GM12892 (cell line): ENCODE data around the gene AAK1.

Experiments
- DNase-seq: peaks from one replicate; pipeline ENCODE4 v3.0.0; 2011; ENCODE audit not compliant: insufficient read length
- FAIRE-seq: peaks from 2 replicates; lab custom pipeline; 2011; peaks lifted over from hg19 to GRCh38; lab: Jason Lieb, UNC
- POLR2A ChIP-seq: IDR thresholded peaks from 2 replicates; pipeline ENCODE4 v1.6.1; 2011; ENCODE audit warnings: low read depth, low read length, control low read depth
- POLR2AphosphoS5 ChIP-seq: IDR thresholded peaks from 2 replicates; pipeline ENCODE4 v1.6.1; 2011; ENCODE audit warnings: low read depth, low read length, control low read depth
- TAF1 ChIP-seq: IDR thresholded peaks from 2 replicates; pipeline ENCODE4 v1.6.1; 2011; ENCODE audit warnings: low read depth, mild to moderate bottlenecking, control low read depth, low read length, borderline replicate concordance

The AAK1 gene

GRCh38 chr2:69538872-69539548 is 104.5 kb downstream of the AAK1 start:
- DNase-seq (no peak), FAIRE-seq (no peak)

GRCh38 chr2:69538249-69538648 is 105.3 kb downstream of the AAK1 start:
- FAIRE-seq (no peak), DNase-seq (no peak)
- TF ChIP-seq POLR2A (no peak), TAF1 (no peak)

More at GRCh38 chr2:69538872-69539548, 104.5 kb downstream of the AAK1 start:
- TF ChIP-seq POLR2A (no peak), TAF1 (no peak), POLR2AphosphoS5 (no peak)

- DNase-seq (no peak), FAIRE-seq (peak; percentile 27)
- TF ChIP-seq TAF1 (no peak), POLR2A (no peak), POLR2AphosphoS5 (no peak)
These were observed 107.7 kb downstream of the AAK1 start for GRCh38 chr2:69535817-69536241.

- DNase-seq (no peak), FAIRE-seq (no peak)
- TF ChIP-seq POLR2A (no peak), POLR2AphosphoS5 (no peak), TAF1 (no peak)
These were observed 112.4 kb downstream of the AAK1 start for GRCh38 chr2:69531186-69531585.

GRCh38 chr2:69529480-69529879 is 114.1 kb downstream of the AAK1 start:
- FAIRE-seq: no peak
- no peak for DNase-seq
- TF ChIP-seq TAF1 (no peak), POLR2AphosphoS5 (no peak)

GRCh38 chr2:69525261-69525660 is 118.3 kb downstream of the AAK1 start:
- FAIRE-seq (no peak), DNase-seq (no peak)
- TF ChIP-seq POLR2AphosphoS5: no peak
- no peak for TF ChIP-seq TAF1
- TF ChIP-seq POLR2A: no peak

GRCh38 chr2:69524799-69525198 is 118.7 kb downstream of the AAK1 start:
- TF ChIP-seq POLR2A (no peak), TAF1 (no peak), POLR2AphosphoS5 (no peak)
- no peak for DNase-seq
- no peak for FAIRE-seq

- no peak for TF ChIP-seq TAF1
- TF ChIP-seq POLR2A: no peak
- no peak for TF ChIP-seq POLR2AphosphoS5
- DNase-seq (no peak), FAIRE-seq (no peak)
These were observed 121.8 kb downstream of the AAK1 start for GRCh38 chr2:69521747-69522146.

GRCh38 chr2:69518841-69519240 is 124.7 kb downstream of the AAK1 start:
- FAIRE-seq (no peak), DNase-seq (no peak)
- TF ChIP-seq POLR2A (no peak), TAF1 (no peak), POLR2AphosphoS5 (no peak)

- FAIRE-seq (no peak), DNase-seq (no peak)
- TF ChIP-seq TAF1 (no peak), POLR2AphosphoS5 (no peak), POLR2A (no peak)
These were observed 126.1 kb downstream of the AAK1 start for GRCh38 chr2:69517410-69517809.

GRCh38 chr2:69514819-69515218 is 128.7 kb downstream of the AAK1 start:
- FAIRE-seq: no peak
- TF ChIP-seq POLR2AphosphoS5: no peak
- TF ChIP-seq POLR2A: no peak
- no peak for TF ChIP-seq TAF1
- no peak for DNase-seq

GRCh38 chr2:69514406-69514805 is 129.1 kb downstream of the AAK1 start:
- DNase-seq: no peak
- no peak for FAIRE-seq
- TF ChIP-seq TAF1 (no peak), POLR2AphosphoS5 (no peak), POLR2A (no peak)

- DNase-seq (no peak), FAIRE-seq (no peak)
- no peak for TF ChIP-seq POLR2A
These were observed 131.1 kb downstream of the AAK1 start for GRCh38 chr2:69512446-69512845.
